IMR-90 (cell line): ENCODE results near the gene SLC35F3.

ENCODE experiments used
- BHLHE40 ChIP-seq: fragments of 150-350 bp; IDR thresholded peaks from 2 replicates; pipeline ENCODE4 v1.6.1; 2016; ENCODE audit warnings: mild to moderate bottlenecking, low read depth, low read length
- CEBPB ChIP-seq: IDR thresholded peaks from 2 replicates; pipeline ENCODE4 v1.6.1; 2012; ENCODE audit warnings: low read depth, low read length, improper control_type of control experiment
- CTCF ChIP-seq: conservative IDR thresholded peaks from 2 replicates; pipeline ENCODE4 v1.5.1; 2012; ENCODE audit warnings: mild to moderate bottlenecking, low read depth, low read length, improper control_type of control experiment
- ELK1 ChIP-seq: fragments of 150-350 bp; IDR thresholded peaks from 2 replicates; pipeline ENCODE4 v1.6.1; 2016; ENCODE audit warnings: low read depth, mild to moderate bottlenecking, low read length, moderate library complexity, borderline replicate concordance
- FOS ChIP-seq: fragments of 150-350 bp; IDR thresholded peaks from 2 replicates; pipeline ENCODE4 v1.6.1; 2016; ENCODE audit warnings: low read depth, low read length
- MAFK ChIP-seq: IDR thresholded peaks from 2 replicates; pipeline ENCODE4 v1.6.1; 2012; ENCODE audit warnings: low read depth, low read length, improper control_type of control experiment
- MXI1 ChIP-seq: IDR thresholded peaks from 2 replicates; pipeline ENCODE4 v1.6.1; 2012; ENCODE audit warnings: low read depth, mild to moderate bottlenecking, low read length, moderate library complexity, borderline replicate concordance
- POLR2A ChIP-seq: IDR thresholded peaks from 2 replicates; pipeline ENCODE4 v1.6.1; 2012; ENCODE audit warnings: mild to moderate bottlenecking, low read depth, low read length
- RCOR1 ChIP-seq: IDR thresholded peaks from 2 replicates; pipeline ENCODE4 v1.6.1; 2012; ENCODE audit warnings: mild to moderate bottlenecking, low read length, improper control_type of control experiment; ENCODE audit not compliant: insufficient replicate concordance
- RFX5 ChIP-seq: IDR thresholded peaks from 2 replicates; pipeline ENCODE4 v1.8.0; 2012; ENCODE audit warnings: low read depth, mild to moderate bottlenecking, low read length, moderate library complexity
- SMC3 ChIP-seq: fragments of 150-350 bp; IDR thresholded peaks from 2 replicates; pipeline ENCODE4 v1.6.1; 2016; ENCODE audit warnings: low read depth, mild to moderate bottlenecking, antibody characterized with exemption, low read length, moderate library complexity

- no peak for TF ChIP-seq CTCF
- no peak for TF ChIP-seq POLR2A
- no peak for TF ChIP-seq MXI1
- TF ChIP-seq RFX5: no peak
- TF ChIP-seq RCOR1: no peak
- no peak for TF ChIP-seq BHLHE40
- TF ChIP-seq ELK1: no peak
- TF ChIP-seq SMC3: no peak
- no peak for TF ChIP-seq MAFK
- TF ChIP-seq FOS: no peak
- no peak for TF ChIP-seq CEBPB
Observed at GRCh38 chr1:234091065-234091401, 186.6 kb downstream of the SLC35F3 start.
